K562 (cell line): ENCODE measurements around the gene NCOA6. TPM values are rescaled to one million over a fixed set of nuclear protein-coding genes. Genes with fewer than 3 reads are reported as not detected.

Experiments used
- ASH1L ChIP-seq: fragments of 450-650 bp; IDR thresholded peaks from 2 replicates; pipeline ENCODE4 v1.6.1; 2018; ENCODE audit warnings: borderline replicate concordance, mild to moderate bottlenecking, low read depth; ENCODE audit not compliant: partially characterized antibody
- ATF1 ChIP-seq, 2 experiments: fragments of 450-650 bp in 1 of 2; IDR thresholded peaks; 2 replicates each; pipeline ENCODE4 v1.6.1; 2016; ENCODE audit warnings: missing compliant biosample characterization in 1 of 2, missing genetic modification characterization in 1 of 2
- CBX5 ChIP-seq: IDR thresholded peaks from 2 replicates; pipeline ENCODE4 v1.6.1; 2014; ENCODE audit warnings: low read depth, borderline replicate concordance
- CCAR2 ChIP-seq: fragments of 200-400 bp; formaldehyde crosslinking; IDR thresholded peaks from 2 replicates; pipeline ENCODE4 v1.6.1; 2017; ENCODE audit warnings: mild to moderate bottlenecking, low read depth, low read length
- GTF2E2 ChIP-seq: fragments of 200-800 bp; sonication (Bioruptor generic); IDR thresholded peaks from 2 replicates; pipeline ENCODE4 v1.6.1; 2016; ENCODE audit warnings: missing genetic modification characterization, missing compliant biosample characterization
- MEF2A ChIP-seq: IDR thresholded peaks from 2 replicates; pipeline ENCODE4 v1.6.1; 2011; ENCODE audit warnings: low read depth, mild to moderate bottlenecking, low read length, moderate library complexity; ENCODE audit not compliant: control insufficient read depth
- MYC ChIP-seq, 2 experiments: fragments of 250-450 bp in 1 of 2; sonication (Bioruptor Pico) in 1 of 2; IDR thresholded peaks; 2 replicates each; pipeline versions ENCODE4 v1.5.1 to v1.6.1; 2012 to 2021; ENCODE audit warnings: low read depth in 2 of 2, borderline replicate concordance in 1 of 2, improper control_type of control experiment in 1 of 2, low read length in 1 of 2, mild to moderate bottlenecking in 1 of 2, moderate library complexity in 1 of 2
- NCOA6 ChIP-seq: fragments of 450-650 bp; IDR thresholded peaks from 2 replicates; pipeline ENCODE4 v1.6.1; 2017; ENCODE audit warnings: mild to moderate bottlenecking
- TGIF2 ChIP-seq: sonication (generic); formaldehyde crosslinking; IDR thresholded peaks from 2 replicates; pipeline ENCODE4 v1.8.1; 2022; ENCODE audit warnings: mild to moderate bottlenecking, missing genetic modification reagents, moderate library complexity
- ZFPM2 ChIP-seq: fragments of 250-450 bp; sonication (Bioruptor Pico); IDR thresholded peaks from 2 replicates; pipeline ENCODE4 v1.5.1; 2022; ENCODE audit warnings: mild to moderate bottlenecking
- ZFX ChIP-seq: sonication (generic); formaldehyde crosslinking; IDR thresholded peaks from 2 replicates; pipeline ENCODE4 v1.8.0; 2022; ENCODE audit warnings: mild to moderate bottlenecking, missing genetic modification reagents, moderate library complexity
- ZKSCAN1 ChIP-seq: fragments of 150-350 bp; IDR thresholded peaks from 2 replicates; pipeline ENCODE4 v1.6.1; 2016; ENCODE audit warnings: low read depth, low read length
- ZNF408 ChIP-seq: fragments of 250-450 bp; sonication (Bioruptor Pico); IDR thresholded peaks from 2 replicates; pipeline ENCODE4 v1.4.0; 2020; ENCODE audit warnings: low read depth, mild to moderate bottlenecking, moderate library complexity
- polyA plus RNA-seq, 8 experiments: library from polyadenylated mRNA; depleted of rRNA in 4 of 8; stranded (reverse) in 5 of 8; unstranded in 3 of 8; fragments of >200 nt; fragmentation: Nextera tagmentation in 2 of 8; fragmentation: Illumina TruSeq in 1 of 8; extraction: Ambion mirVana in 2 of 8; extraction: Trizol in 1 of 8; gene quantifications; 2 replicates each; pipeline versions ENCODE4 v1.2.1 to v1.2.3, GENCODE V29; 2011 to 2014; ENCODE audit warnings: inconsistent platforms in 1 of 8, missing spikeins in 1 of 8
- total RNA-seq, 7 experiments: library from RNA; depleted of rRNA in 6 of 7; stranded (reverse); fragments of >200 nt in 6 of 7; fragmentation: Illumina TruSeq in 2 of 7; extraction: Trizol in 2 of 7; gene quantifications; 2 replicates each; pipeline versions ENCODE4 v1.2.1 to v1.2.3, GENCODE V29; 2011 to 2021; ENCODE audit warnings: low replicate concordance in 1 of 7
- TF ChIP-seq, protein P1 (sequence below), 3 experiments: IDR thresholded peaks in 2 of 3; conservative IDR thresholded peaks in 1 of 3; 2 replicates each; pipeline ENCODE4 v1.5.1; 2011 to 2012; ENCODE audit warnings: low read length in 3 of 3, mild to moderate bottlenecking in 3 of 3, control low read depth in 2 of 3, improper control_type of control experiment in 1 of 3, inconsistent platforms in 1 of 3, low read depth in 1 of 3, mixed read lengths in 1 of 3, moderate library complexity in 1 of 3; ENCODE audit not compliant: insufficient read depth in 2 of 3
- TF ChIP-seq, protein P2 (sequence below): fragments of 450-650 bp; formaldehyde crosslinking; conservative IDR thresholded peaks from 2 replicates; pipeline ENCODE4 v1.4.0; 2022; ENCODE audit warnings: mild to moderate bottlenecking, missing genetic modification characterization
- TF ChIP-seq, protein P3 (sequence below), 2 experiments: fragments of 450-650 bp; IDR thresholded peaks; 2 replicates each; pipeline ENCODE4 v1.6.1; 2018; ENCODE audit warnings: mild to moderate bottlenecking in 2 of 2, low read depth in 1 of 2; ENCODE audit not compliant: partially characterized antibody in 2 of 2
- TF ChIP-seq, protein P4 (sequence below): fragments of 250-450 bp; sonication (Bioruptor Pico); IDR thresholded peaks from 2 replicates; pipeline ENCODE4 v1.6.1; 2021; ENCODE audit warnings: mild to moderate bottlenecking

NCOA6 gene
- total and polyA plus RNA-seq, 9 of the 15 experiments (the other 6 are each of a cell fraction or from before 2014, with no cell fraction given) = 6.1 to 25.0 (median 9.5) TPM

DNA sequence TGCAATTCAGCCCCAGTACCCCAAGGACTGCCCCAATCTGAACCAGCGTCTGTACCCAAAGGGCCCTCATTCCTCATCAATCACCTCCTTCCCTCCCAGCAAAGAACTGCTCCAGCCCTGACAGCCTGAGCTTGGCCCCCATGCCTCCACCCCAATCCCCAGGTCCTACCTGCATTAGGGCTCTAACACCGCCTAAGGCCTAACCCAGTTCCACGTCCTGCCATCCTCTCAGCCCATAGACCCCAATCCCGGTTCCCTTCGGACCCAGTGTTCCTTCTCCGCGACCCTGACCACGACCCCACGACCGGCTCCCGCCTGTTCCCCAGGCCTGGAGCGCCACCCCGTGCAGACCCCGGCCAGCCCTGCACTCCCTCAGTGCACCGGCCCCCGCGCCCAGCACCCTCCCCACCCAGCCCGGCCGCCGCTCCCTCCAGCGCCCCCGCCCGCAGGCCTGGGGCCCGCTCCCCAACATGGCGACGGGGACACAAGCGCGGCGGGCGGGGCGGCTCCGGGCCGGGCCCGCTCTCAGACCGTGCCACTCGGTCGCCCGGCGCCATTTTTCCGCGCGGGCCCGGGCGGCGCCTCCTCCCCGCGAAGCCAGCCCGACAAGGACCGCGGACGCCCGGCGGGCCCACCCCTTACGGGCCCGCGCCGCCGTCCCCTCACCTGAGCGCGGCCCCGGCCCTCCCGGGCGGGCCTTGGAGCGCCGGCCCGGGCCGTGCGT, 483 bp downstream of the NCOA6 start (continued):
- TF ChIP-seq, protein P1, sequence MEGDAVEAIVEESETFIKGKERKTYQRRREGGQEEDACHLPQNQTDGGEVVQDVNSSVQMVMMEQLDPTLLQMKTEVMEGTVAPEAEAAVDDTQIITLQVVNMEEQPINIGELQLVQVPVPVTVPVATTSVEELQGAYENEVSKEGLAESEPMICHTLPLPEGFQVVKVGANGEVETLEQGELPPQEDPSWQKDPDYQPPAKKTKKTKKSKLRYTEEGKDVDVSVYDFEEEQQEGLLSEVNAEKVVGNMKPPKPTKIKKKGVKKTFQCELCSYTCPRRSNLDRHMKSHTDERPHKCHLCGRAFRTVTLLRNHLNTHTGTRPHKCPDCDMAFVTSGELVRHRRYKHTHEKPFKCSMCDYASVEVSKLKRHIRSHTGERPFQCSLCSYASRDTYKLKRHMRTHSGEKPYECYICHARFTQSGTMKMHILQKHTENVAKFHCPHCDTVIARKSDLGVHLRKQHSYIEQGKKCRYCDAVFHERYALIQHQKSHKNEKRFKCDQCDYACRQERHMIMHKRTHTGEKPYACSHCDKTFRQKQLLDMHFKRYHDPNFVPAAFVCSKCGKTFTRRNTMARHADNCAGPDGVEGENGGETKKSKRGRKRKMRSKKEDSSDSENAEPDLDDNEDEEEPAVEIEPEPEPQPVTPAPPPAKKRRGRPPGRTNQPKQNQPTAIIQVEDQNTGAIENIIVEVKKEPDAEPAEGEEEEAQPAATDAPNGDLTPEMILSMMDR (IDR thresholded peaks at IDR 0.05 in 2 of 3, conservative IDR thresholded peaks at IDR 0.05 in 1 of 3; ENCODE audit: insufficient read depth in 2 of 3, low read depth in 1 of 3, low read length in 3 of 3) = 0 out of 6 replicates have a peak, but pooled peaks of 1 of the 3 experiments have one; percentile 2
- TF ChIP-seq MYC (IDR thresholded peaks at IDR 0.05; ENCODE audit: low read depth, low read length) (peak; percentile 52; the same call in 1 of the 2 replicates), MYC (CRISPR knock-in tag; IDR thresholded peaks at IDR 0.05; ENCODE audit: borderline replicate concordance, low read depth) (no peak), MEF2A (no peak), ZKSCAN1 (no peak), ATF1 (CRISPR knock-in tag; IDR thresholded peaks at IDR 0.05) (no peak), ATF1 (tag; IDR thresholded peaks at IDR 0.05) (no peak), CCAR2 (no peak), CBX5 (no peak), ZFX (peak; percentile 76), ZFPM2 (CRISPR knock-in tag) (no peak), NCOA6 (no peak), ASH1L (no peak), ZNF408 (no peak), TGIF2 (CRISPR knock-in tag) (no peak), GTF2E2 (no peak; the same call in 1 of the 2 replicates)
- TF ChIP-seq, protein P2, sequence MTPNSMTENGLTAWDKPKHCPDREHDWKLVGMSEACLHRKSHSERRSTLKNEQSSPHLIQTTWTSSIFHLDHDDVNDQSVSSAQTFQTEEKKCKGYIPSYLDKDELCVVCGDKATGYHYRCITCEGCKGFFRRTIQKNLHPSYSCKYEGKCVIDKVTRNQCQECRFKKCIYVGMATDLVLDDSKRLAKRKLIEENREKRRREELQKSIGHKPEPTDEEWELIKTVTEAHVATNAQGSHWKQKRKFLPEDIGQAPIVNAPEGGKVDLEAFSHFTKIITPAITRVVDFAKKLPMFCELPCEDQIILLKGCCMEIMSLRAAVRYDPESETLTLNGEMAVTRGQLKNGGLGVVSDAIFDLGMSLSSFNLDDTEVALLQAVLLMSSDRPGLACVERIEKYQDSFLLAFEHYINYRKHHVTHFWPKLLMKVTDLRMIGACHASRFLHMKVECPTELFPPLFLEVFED = no peak
- TF ChIP-seq, protein P3, sequence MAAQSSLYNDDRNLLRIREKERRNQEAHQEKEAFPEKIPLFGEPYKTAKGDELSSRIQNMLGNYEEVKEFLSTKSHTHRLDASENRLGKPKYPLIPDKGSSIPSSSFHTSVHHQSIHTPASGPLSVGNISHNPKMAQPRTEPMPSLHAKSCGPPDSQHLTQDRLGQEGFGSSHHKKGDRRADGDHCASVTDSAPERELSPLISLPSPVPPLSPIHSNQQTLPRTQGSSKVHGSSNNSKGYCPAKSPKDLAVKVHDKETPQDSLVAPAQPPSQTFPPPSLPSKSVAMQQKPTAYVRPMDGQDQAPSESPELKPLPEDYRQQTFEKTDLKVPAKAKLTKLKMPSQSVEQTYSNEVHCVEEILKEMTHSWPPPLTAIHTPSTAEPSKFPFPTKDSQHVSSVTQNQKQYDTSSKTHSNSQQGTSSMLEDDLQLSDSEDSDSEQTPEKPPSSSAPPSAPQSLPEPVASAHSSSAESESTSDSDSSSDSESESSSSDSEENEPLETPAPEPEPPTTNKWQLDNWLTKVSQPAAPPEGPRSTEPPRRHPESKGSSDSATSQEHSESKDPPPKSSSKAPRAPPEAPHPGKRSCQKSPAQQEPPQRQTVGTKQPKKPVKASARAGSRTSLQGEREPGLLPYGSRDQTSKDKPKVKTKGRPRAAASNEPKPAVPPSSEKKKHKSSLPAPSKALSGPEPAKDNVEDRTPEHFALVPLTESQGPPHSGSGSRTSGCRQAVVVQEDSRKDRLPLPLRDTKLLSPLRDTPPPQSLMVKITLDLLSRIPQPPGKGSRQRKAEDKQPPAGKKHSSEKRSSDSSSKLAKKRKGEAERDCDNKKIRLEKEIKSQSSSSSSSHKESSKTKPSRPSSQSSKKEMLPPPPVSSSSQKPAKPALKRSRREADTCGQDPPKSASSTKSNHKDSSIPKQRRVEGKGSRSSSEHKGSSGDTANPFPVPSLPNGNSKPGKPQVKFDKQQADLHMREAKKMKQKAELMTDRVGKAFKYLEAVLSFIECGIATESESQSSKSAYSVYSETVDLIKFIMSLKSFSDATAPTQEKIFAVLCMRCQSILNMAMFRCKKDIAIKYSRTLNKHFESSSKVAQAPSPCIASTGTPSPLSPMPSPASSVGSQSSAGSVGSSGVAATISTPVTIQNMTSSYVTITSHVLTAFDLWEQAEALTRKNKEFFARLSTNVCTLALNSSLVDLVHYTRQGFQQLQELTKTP (IDR thresholded peaks at IDR 0.05; ENCODE audit: low read depth in 1 of 2, partially characterized antibody in 2 of 2) = peak in 1 of 2 experiments; percentile 5
- TF ChIP-seq, protein P4, sequence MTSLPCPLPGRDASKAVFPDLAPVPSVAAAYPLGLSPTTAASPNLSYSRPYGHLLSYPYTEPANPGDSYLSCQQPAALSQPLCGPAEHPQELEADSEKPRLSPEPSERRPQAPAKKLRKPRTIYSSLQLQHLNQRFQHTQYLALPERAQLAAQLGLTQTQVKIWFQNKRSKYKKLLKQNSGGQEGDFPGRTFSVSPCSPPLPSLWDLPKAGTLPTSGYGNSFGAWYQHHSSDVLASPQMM = no peak
